Liver (tissue), 9 donors: Measurements from ENCODE around the gene LPAR1. TPM values are rescaled to one million over a fixed set of nuclear protein-coding genes. Genes with fewer than 3 reads are reported as not detected.

Source experiments
- DNase-seq: peaks from one replicate; pipeline ENCODE4 v3.0.0-alpha.2; 2017; ENCODE audit warnings: low spot score
- H3K27ac ChIP-seq, 2 donors: one replicate each; pipeline ENCODE4 v1.7.0; 2013; ENCODE audit warnings: inconsistent platforms in 2 of 2, low read length in 2 of 2, control low read depth in 1 of 2, low read depth in 1 of 2, mild to moderate bottlenecking in 1 of 2
- H3K27me3 ChIP-seq, 4 donors: one replicate each; pipeline versions ENCODE4 v1.6.1 to v1.7.0; 2013; ENCODE audit warnings: low read length in 3 of 4, inconsistent platforms in 1 of 4, mild to moderate bottlenecking in 1 of 4, moderate library complexity in 1 of 4; ENCODE audit not compliant: control insufficient read depth in 4 of 4, insufficient read depth in 4 of 4
- H3K36me3 ChIP-seq, 4 donors: one replicate each; pipeline versions ENCODE4 v1.6.1 to v1.7.0; 2013; ENCODE audit warnings: low read length in 3 of 4, mild to moderate bottlenecking in 3 of 4, low read depth in 1 of 4, moderate library complexity in 1 of 4; ENCODE audit not compliant: control insufficient read depth in 4 of 4, insufficient read depth in 3 of 4
- H3K4me1 ChIP-seq, 4 donors: one replicate each; pipeline versions ENCODE4 v1.6.1 to v1.7.0; 2013; ENCODE audit warnings: low read length in 3 of 4, mild to moderate bottlenecking in 3 of 4, moderate library complexity in 1 of 4; ENCODE audit not compliant: control insufficient read depth in 4 of 4, insufficient read depth in 4 of 4
- H3K4me3 ChIP-seq, 3 donors: one replicate each; pipeline versions ENCODE4 v1.6.1 to v1.7.0; 2013; ENCODE audit warnings: low read length in 3 of 3, control low read depth in 1 of 3, low read depth in 1 of 3, mild to moderate bottlenecking in 1 of 3
- H3K9ac ChIP-seq, 2 donors: one replicate each; pipeline ENCODE4 v1.7.0; 2013; ENCODE audit warnings: low read length in 2 of 2, mild to moderate bottlenecking in 2 of 2, moderate library complexity in 2 of 2, control low read depth in 1 of 2, low read depth in 1 of 2
- H3K9me3 ChIP-seq, 4 donors: one replicate each; pipeline versions ENCODE4 v1.6.1 to v1.7.0; 2013; ENCODE audit warnings: low read length in 3 of 4; ENCODE audit not compliant: control insufficient read depth in 4 of 4
- EGR1 ChIP-seq, 2 donors: IDR thresholded peaks; 2 replicates each; pipeline ENCODE4 v1.6.1; 2016 to 2018; ENCODE audit warnings: antibody characterized with exemption in 2 of 2, low read depth in 2 of 2
- FOXA1 ChIP-seq: IDR thresholded peaks from 2 replicates; pipeline ENCODE4 v1.6.1; 2016; ENCODE audit warnings: antibody characterized with exemption
- FOXA2 ChIP-seq: IDR thresholded peaks from 2 replicates; pipeline ENCODE4 v1.6.1; 2016; ENCODE audit warnings: antibody characterized with exemption
- GABPA ChIP-seq, 2 donors: IDR thresholded peaks in 1 of 2; conservative IDR thresholded peaks in 1 of 2; 2 replicates each; pipeline ENCODE4 v1.6.1; 2016; ENCODE audit warnings: antibody characterized with exemption in 2 of 2, mild to moderate bottlenecking in 1 of 2, moderate library complexity in 1 of 2
- HNF4A ChIP-seq, 2 donors: conservative IDR thresholded peaks; 2 replicates each; pipeline ENCODE4 v1.6.1; 2016; ENCODE audit warnings: antibody characterized with exemption in 2 of 2, mild to moderate bottlenecking in 2 of 2
- HNF4G ChIP-seq: IDR thresholded peaks from 2 replicates; pipeline ENCODE4 v1.6.1; 2016; ENCODE audit warnings: antibody characterized with exemption
- JUND ChIP-seq, 2 donors: IDR thresholded peaks; 2 replicates each; pipeline ENCODE4 v1.6.1; 2016; ENCODE audit warnings: antibody characterized with exemption in 2 of 2
- NR2F2 ChIP-seq: IDR thresholded peaks from 2 replicates; pipeline ENCODE4 v1.6.1; 2016; ENCODE audit warnings: antibody characterized with exemption
- RAD21 ChIP-seq, 2 donors: IDR thresholded peaks; 2 replicates each; pipeline ENCODE4 v1.6.1; 2016; ENCODE audit warnings: antibody characterized with exemption in 2 of 2, mild to moderate bottlenecking in 2 of 2
- SP1 ChIP-seq: IDR thresholded peaks from 2 replicates; pipeline ENCODE4 v1.6.1; 2018; ENCODE audit warnings: antibody characterized with exemption, mild to moderate bottlenecking
- TAF1 ChIP-seq: conservative IDR thresholded peaks from 2 replicates; pipeline ENCODE4 v1.6.1; 2016; ENCODE audit warnings: antibody characterized with exemption, mild to moderate bottlenecking
- YY1 ChIP-seq: IDR thresholded peaks from 2 replicates; pipeline ENCODE4 v1.6.1; 2016; ENCODE audit warnings: antibody characterized with exemption, mild to moderate bottlenecking
- WGBS: extraction: QIAGEN DNeasy Blood & Tissue Kit; methylation state at CpG from one replicate; pipeline ENCODE4 v1.1.7; 2013; 5-methylcytosine and 5-hydroxymethylcytosine counted together
- polyA plus RNA-seq, 2 donors: library from polyadenylated mRNA; stranded (reverse) in 1 of 2; unstranded in 1 of 2; fragments of 200-250 nt in 1 of 2; fragments of >200 nt in 1 of 2; fragmentation: Nextera tagmentation in 1 of 2; extraction: Ambion mirVana in 1 of 2; gene quantifications; one replicate each; pipeline versions ENCODE4 v1.2.1 to v1.2.3, GENCODE V29; 2013 to 2015
- total RNA-seq, 2 donors: library from RNA; depleted of rRNA; stranded (reverse); fragments of >200 nt; gene quantifications; one replicate each; pipeline ENCODE4 v1.2.3, GENCODE V29; 2014
- TF ChIP-seq, protein P1 (sequence below): fragments of 150-350 bp; IDR thresholded peaks from 2 replicates; pipeline ENCODE4 v1.5.1; 2017; ENCODE audit warnings: improper control_type of control experiment, low read depth, low read length; ENCODE audit not compliant: missing input control
- TF ChIP-seq, protein P2 (sequence below): IDR thresholded peaks from 2 replicates; pipeline ENCODE4 v1.6.1; 2016; ENCODE audit warnings: antibody characterized with exemption, mild to moderate bottlenecking
- TF ChIP-seq, protein P3 (sequence below): IDR thresholded peaks from 2 replicates; pipeline ENCODE4 v1.6.1; 2016; ENCODE audit warnings: antibody characterized with exemption
- TF ChIP-seq, protein P4 (sequence below): IDR thresholded peaks from 2 replicates; pipeline ENCODE4 v1.6.1; 2016; ENCODE audit warnings: antibody characterized with exemption
- TF ChIP-seq, protein P5 (sequence below): IDR thresholded peaks from 2 replicates; pipeline ENCODE4 v1.6.1; 2016; ENCODE audit warnings: antibody characterized with exemption
- donor health status: healthy.
- donor health status: healthy.
- donor health status: healthy.
- donor health status: healthy.
- donor health status: healthy.

Gene LPAR1
- total and polyA plus RNA-seq, 4 donors: 0.51 to 3.6 (median 1.1) TPM

DNA sequence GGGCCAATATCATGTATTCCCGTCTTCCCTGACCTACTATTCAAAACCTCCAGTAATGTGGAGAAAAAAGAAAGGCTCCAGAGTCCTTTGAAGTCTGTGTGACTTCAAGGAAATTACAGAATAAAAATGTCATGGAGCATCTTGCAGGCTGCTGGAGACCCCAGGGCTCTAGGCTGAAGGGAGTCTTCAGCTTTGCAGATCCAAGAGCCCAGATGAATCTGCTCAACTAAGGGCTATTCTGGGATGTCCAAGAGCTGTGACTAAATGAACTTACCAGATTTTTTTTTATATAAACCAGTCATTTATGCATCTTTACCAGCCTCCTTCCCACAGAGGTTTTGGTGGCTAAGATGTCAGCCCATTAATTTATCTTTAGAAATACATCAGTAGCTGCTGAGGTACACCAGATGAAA is 202.4 kb downstream of the LPAR1 start (continued):
- TF ChIP-seq YY1 (no peak), RAD21 (IDR thresholded peaks at IDR 0.05) (no peak), GABPA (IDR thresholded peaks at IDR 0.05 in 1 of 2, conservative IDR thresholded peaks at IDR 0.05 in 1 of 2) (no peak), SP1 (no peak)
- TF ChIP-seq, protein P1, sequence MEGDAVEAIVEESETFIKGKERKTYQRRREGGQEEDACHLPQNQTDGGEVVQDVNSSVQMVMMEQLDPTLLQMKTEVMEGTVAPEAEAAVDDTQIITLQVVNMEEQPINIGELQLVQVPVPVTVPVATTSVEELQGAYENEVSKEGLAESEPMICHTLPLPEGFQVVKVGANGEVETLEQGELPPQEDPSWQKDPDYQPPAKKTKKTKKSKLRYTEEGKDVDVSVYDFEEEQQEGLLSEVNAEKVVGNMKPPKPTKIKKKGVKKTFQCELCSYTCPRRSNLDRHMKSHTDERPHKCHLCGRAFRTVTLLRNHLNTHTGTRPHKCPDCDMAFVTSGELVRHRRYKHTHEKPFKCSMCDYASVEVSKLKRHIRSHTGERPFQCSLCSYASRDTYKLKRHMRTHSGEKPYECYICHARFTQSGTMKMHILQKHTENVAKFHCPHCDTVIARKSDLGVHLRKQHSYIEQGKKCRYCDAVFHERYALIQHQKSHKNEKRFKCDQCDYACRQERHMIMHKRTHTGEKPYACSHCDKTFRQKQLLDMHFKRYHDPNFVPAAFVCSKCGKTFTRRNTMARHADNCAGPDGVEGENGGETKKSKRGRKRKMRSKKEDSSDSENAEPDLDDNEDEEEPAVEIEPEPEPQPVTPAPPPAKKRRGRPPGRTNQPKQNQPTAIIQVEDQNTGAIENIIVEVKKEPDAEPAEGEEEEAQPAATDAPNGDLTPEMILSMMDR: no peak

DNA sequence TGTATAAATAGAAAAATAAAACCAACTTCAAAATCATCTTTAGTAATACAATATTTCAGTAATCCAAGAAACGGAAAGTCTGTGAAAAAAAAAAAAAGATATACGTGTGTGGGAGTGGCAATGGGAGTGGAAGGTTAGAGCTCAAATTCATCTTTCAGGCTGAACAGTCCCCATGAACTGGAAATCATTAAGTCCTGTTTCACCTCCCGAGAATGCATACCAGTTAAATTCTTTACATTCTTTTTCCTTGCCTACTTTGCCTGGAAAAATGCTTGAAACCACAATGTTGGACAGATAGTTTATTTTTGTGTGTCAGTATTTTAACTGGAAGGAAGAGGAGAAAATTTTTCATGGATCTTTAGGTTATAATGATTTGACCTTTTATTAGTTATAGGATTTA is 202.9 kb downstream of the LPAR1 start:
- TF ChIP-seq HNF4G: no peak
- TF ChIP-seq, protein P1: no peak
- TF ChIP-seq EGR1 (IDR thresholded peaks at IDR 0.05; ENCODE audit: low read depth in 2 of 2): no peak
- no peak for TF ChIP-seq FOXA1
- TF ChIP-seq, protein P2, sequence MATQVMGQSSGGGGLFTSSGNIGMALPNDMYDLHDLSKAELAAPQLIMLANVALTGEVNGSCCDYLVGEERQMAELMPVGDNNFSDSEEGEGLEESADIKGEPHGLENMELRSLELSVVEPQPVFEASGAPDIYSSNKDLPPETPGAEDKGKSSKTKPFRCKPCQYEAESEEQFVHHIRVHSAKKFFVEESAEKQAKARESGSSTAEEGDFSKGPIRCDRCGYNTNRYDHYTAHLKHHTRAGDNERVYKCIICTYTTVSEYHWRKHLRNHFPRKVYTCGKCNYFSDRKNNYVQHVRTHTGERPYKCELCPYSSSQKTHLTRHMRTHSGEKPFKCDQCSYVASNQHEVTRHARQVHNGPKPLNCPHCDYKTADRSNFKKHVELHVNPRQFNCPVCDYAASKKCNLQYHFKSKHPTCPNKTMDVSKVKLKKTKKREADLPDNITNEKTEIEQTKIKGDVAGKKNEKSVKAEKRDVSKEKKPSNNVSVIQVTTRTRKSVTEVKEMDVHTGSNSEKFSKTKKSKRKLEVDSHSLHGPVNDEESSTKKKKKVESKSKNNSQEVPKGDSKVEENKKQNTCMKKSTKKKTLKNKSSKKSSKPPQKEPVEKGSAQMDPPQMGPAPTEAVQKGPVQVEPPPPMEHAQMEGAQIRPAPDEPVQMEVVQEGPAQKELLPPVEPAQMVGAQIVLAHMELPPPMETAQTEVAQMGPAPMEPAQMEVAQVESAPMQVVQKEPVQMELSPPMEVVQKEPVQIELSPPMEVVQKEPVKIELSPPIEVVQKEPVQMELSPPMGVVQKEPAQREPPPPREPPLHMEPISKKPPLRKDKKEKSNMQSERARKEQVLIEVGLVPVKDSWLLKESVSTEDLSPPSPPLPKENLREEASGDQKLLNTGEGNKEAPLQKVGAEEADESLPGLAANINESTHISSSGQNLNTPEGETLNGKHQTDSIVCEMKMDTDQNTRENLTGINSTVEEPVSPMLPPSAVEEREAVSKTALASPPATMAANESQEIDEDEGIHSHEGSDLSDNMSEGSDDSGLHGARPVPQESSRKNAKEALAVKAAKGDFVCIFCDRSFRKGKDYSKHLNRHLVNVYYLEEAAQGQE: no peak
- no peak for TF ChIP-seq HNF4A (conservative IDR thresholded peaks at IDR 0.05)
- TF ChIP-seq GABPA (IDR thresholded peaks at IDR 0.05 in 1 of 2, conservative IDR thresholded peaks at IDR 0.05 in 1 of 2): no peak
- TF ChIP-seq RAD21 (IDR thresholded peaks at IDR 0.05): no peak
- TF ChIP-seq YY1: no peak
- no peak for DNase-seq
- no peak overlapping the region for H3K4me3 ChIP-seq
- H3K9me3 ChIP-seq: no peaks in the 10 kb centered on the region
- H3K27me3 ChIP-seq: no peaks in the 10 kb centered on the region
- no peak overlapping the region for H3K9ac ChIP-seq
- H3K4me1 ChIP-seq: no peaks in the 10 kb centered on the region
- H3K27ac ChIP-seq: no peak overlapping the region
- no peaks in the 10 kb centered on the region for H3K36me3 ChIP-seq
- 66% methylated on average over 3 of the region's 3 CpGs for WGBS

DNA sequence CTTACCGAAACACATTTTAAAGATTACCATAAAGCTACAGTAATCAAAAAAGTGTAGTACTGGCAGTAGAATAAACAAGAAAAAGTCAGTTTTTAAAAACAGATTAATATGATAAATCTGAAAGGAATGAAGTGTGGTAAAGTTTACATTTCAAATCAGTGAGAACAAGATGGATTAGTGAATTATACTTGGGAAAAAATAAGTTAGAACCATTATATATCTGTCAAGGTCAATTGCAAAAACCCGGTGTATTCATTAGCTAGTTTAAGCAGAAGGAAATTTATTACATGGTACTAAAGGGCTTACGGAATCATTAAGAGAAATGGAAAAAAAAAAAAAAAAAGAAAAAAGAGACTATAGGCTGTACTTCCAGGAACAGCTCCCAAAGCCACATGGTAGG is 205.3 kb downstream of the LPAR1 start:
- no peak for DNase-seq
- H3K4me3 ChIP-seq: no peak overlapping the region
- H3K9me3 ChIP-seq: no peaks in the 10 kb centered on the region
- WGBS: 89% methylated on average over 3 of the region's 3 CpGs
- no peak overlapping the region for H3K27ac ChIP-seq
- no peaks in the 10 kb centered on the region for H3K36me3 ChIP-seq
- no peaks in the 10 kb centered on the region for H3K4me1 ChIP-seq
- no peaks in the 10 kb centered on the region for H3K27me3 ChIP-seq
- no peak overlapping the region for H3K9ac ChIP-seq
- TF ChIP-seq JUND (IDR thresholded peaks at IDR 0.05): no peak
- TF ChIP-seq, protein P1: no peak
- TF ChIP-seq EGR1 (IDR thresholded peaks at IDR 0.05; ENCODE audit: low read depth in 2 of 2): no peak
- TF ChIP-seq FOXA2: no peak
- no peak for TF ChIP-seq TAF1
- no peak for TF ChIP-seq HNF4A (conservative IDR thresholded peaks at IDR 0.05)
- TF ChIP-seq YY1: no peak
- no peak for TF ChIP-seq HNF4G
- TF ChIP-seq, protein P3, sequence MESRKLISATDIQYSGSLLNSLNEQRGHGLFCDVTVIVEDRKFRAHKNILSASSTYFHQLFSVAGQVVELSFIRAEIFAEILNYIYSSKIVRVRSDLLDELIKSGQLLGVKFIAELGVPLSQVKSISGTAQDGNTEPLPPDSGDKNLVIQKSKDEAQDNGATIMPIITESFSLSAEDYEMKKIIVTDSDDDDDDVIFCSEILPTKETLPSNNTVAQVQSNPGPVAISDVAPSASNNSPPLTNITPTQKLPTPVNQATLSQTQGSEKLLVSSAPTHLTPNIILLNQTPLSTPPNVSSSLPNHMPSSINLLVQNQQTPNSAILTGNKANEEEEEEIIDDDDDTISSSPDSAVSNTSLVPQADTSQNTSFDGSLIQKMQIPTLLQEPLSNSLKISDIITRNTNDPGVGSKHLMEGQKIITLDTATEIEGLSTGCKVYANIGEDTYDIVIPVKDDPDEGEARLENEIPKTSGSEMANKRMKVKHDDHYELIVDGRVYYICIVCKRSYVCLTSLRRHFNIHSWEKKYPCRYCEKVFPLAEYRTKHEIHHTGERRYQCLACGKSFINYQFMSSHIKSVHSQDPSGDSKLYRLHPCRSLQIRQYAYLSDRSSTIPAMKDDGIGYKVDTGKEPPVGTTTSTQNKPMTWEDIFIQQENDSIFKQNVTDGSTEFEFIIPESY: no peak
- TF ChIP-seq, protein P4, sequence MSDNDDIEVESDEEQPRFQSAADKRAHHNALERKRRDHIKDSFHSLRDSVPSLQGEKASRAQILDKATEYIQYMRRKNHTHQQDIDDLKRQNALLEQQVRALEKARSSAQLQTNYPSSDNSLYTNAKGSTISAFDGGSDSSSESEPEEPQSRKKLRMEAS: no peak
- TF ChIP-seq, protein P5, sequence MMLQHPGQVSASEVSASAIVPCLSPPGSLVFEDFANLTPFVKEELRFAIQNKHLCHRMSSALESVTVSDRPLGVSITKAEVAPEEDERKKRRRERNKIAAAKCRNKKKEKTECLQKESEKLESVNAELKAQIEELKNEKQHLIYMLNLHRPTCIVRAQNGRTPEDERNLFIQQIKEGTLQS: no peak
- no peak for TF ChIP-seq RAD21 (IDR thresholded peaks at IDR 0.05)
- no peak for TF ChIP-seq NR2F2
- no peak for TF ChIP-seq FOXA1
- no peak for TF ChIP-seq SP1
- TF ChIP-seq GABPA (IDR thresholded peaks at IDR 0.05 in 1 of 2, conservative IDR thresholded peaks at IDR 0.05 in 1 of 2): no peak
